K562 (cell line): ENCODE results near the gene NUAK2. TPM values are rescaled to one million over a fixed set of nuclear protein-coding genes. Genes with fewer than 3 reads are reported as not detected.

Experiments used
- BCOR ChIP-seq: fragments of 450-650 bp; IDR thresholded peaks from 2 replicates; pipeline ENCODE4 v1.6.1; 2016
- DEAF1 ChIP-seq: fragments of 450-650 bp; formaldehyde crosslinking; IDR thresholded peaks from 2 replicates; pipeline ENCODE4 v1.4.0; 2020; ENCODE audit warnings: mild to moderate bottlenecking, moderate library complexity
- ELK3 ChIP-seq: fragments of 450-650 bp; formaldehyde crosslinking; IDR thresholded peaks from 2 replicates; pipeline ENCODE4 v1.4.0; 2020; ENCODE audit warnings: mild to moderate bottlenecking
- ETV1 ChIP-seq: fragments of 450-650 bp; conservative IDR thresholded peaks from 2 replicates; pipeline ENCODE4 v1.6.1; 2016; ENCODE audit warnings: missing genetic modification characterization, control low read depth, low read depth, missing compliant biosample characterization
- EZH2 ChIP-seq: IDR thresholded peaks from 2 replicates; pipeline ENCODE4 v1.6.1; 2012; ENCODE audit warnings: low read depth, mild to moderate bottlenecking, inconsistent platforms, low read length, borderline replicate concordance
- FOXK1 ChIP-seq: sonication (generic); formaldehyde crosslinking; IDR thresholded peaks from 2 replicates; pipeline ENCODE4 v1.8.0; 2022; ENCODE audit warnings: missing genetic modification reagents, mild to moderate bottlenecking, borderline replicate concordance
- HCFC1 ChIP-seq: IDR thresholded peaks from 2 replicates; pipeline ENCODE4 v1.6.1; 2012; ENCODE audit warnings: low read depth, low read length, improper control_type of control experiment
- HMG20A ChIP-seq: fragments of 450-650 bp; formaldehyde crosslinking; conservative IDR thresholded peaks from 2 replicates; pipeline ENCODE4 v1.4.0; 2020; ENCODE audit warnings: mild to moderate bottlenecking, mixed read lengths
- MAX ChIP-seq: sonication (generic); formaldehyde crosslinking; IDR thresholded peaks from 2 replicates; pipeline ENCODE4 v1.9.0; 2022; ENCODE audit warnings: mild to moderate bottlenecking, missing genetic modification reagents
- MEIS2 ChIP-seq: fragments of 450-650 bp; IDR thresholded peaks from 2 replicates; pipeline ENCODE4 v1.6.1; 2014; ENCODE audit warnings: mild to moderate bottlenecking; ENCODE audit not compliant: partially characterized antibody
- NBN ChIP-seq: fragments of 450-650 bp; IDR thresholded peaks from 2 replicates; pipeline ENCODE4 v1.6.1; 2016; ENCODE audit warnings: low read depth, mild to moderate bottlenecking
- NFATC3 ChIP-seq: fragments of 450-650 bp; IDR thresholded peaks from 2 replicates; pipeline ENCODE4 v1.6.1; 2017; ENCODE audit warnings: mild to moderate bottlenecking
- NFYB ChIP-seq: IDR thresholded peaks from 2 replicates; pipeline ENCODE4 v1.6.1; 2011; ENCODE audit warnings: mild to moderate bottlenecking, moderate library complexity; ENCODE audit not compliant: insufficient read length; ENCODE audit errors: extremely low read depth
- PML ChIP-seq: IDR thresholded peaks from 2 replicates; pipeline ENCODE4 v1.6.1; 2012; ENCODE audit warnings: low read length, inconsistent platforms
- RB1 ChIP-seq: fragments of 450-650 bp; IDR thresholded peaks from 2 replicates; pipeline ENCODE4 v1.6.1; 2017; ENCODE audit warnings: low read depth, mild to moderate bottlenecking
- RBM15 ChIP-seq: fragments of 200-400 bp; formaldehyde crosslinking; IDR thresholded peaks from 2 replicates; pipeline ENCODE4 v1.6.1; 2018; ENCODE audit warnings: mild to moderate bottlenecking, low read length, moderate library complexity; ENCODE audit not compliant: insufficient read depth
- STAG1 ChIP-seq: sonication (generic); formaldehyde crosslinking; IDR thresholded peaks from 2 replicates; pipeline ENCODE4 v1.5.0; 2020; ENCODE audit warnings: missing genetic modification reagents, borderline replicate concordance
- U2AF1 ChIP-seq: fragments of 200-400 bp; formaldehyde crosslinking; optimal IDR thresholded peaks from 2 replicates; pipeline ENCODE3; 2017; ENCODE audit warnings: mild to moderate bottlenecking, low read depth, low read length, moderate library complexity
- ZBED1 ChIP-seq: IDR thresholded peaks from 2 replicates; pipeline ENCODE4 v1.6.1; 2014
- ZNF444 ChIP-seq: fragments of 250-450 bp; sonication (Bioruptor Pico); IDR thresholded peaks from 2 replicates; pipeline ENCODE4 v1.4.0; 2020; ENCODE audit warnings: mild to moderate bottlenecking, moderate library complexity
- polyA plus RNA-seq, 8 experiments: library from polyadenylated mRNA; depleted of rRNA in 4 of 8; stranded (reverse) in 5 of 8; unstranded in 3 of 8; fragments of >200 nt; fragmentation: Nextera tagmentation in 2 of 8; fragmentation: Illumina TruSeq in 1 of 8; extraction: Ambion mirVana in 2 of 8; extraction: Trizol in 1 of 8; gene quantifications; 2 replicates each; pipeline versions ENCODE4 v1.2.1 to v1.2.3, GENCODE V29; 2011 to 2014; ENCODE audit warnings: inconsistent platforms in 1 of 8, missing spikeins in 1 of 8
- total RNA-seq, 7 experiments: library from RNA; depleted of rRNA in 6 of 7; stranded (reverse); fragments of >200 nt in 6 of 7; fragmentation: Illumina TruSeq in 2 of 7; extraction: Trizol in 2 of 7; gene quantifications; 2 replicates each; pipeline versions ENCODE4 v1.2.1 to v1.2.3, GENCODE V29; 2011 to 2021; ENCODE audit warnings: low replicate concordance in 1 of 7
- TF ChIP-seq, protein P1 (sequence below): fragments of 250-450 bp; sonication (Bioruptor Pico); IDR thresholded peaks from 2 replicates; pipeline ENCODE4 v1.5.0; 2021; ENCODE audit warnings: mild to moderate bottlenecking, moderate library complexity

The NUAK2 gene
- total and polyA plus RNA-seq, 9 of the 15 experiments (the other 6 are each of a cell fraction or from before 2014, with no cell fraction given): 0.04 to 0.44 (median 0.14) TPM

- no peak for TF ChIP-seq HMG20A (CRISPR knock-in tag)
- 0 out of 2 replicates have a peak, but pooled peaks have one; percentile 54 for TF ChIP-seq NBN
- peak; percentile 80 for TF ChIP-seq RB1
- TF ChIP-seq ETV1 (tag): no peak
- 0 out of 2 replicates have a peak, but pooled peaks have one; percentile 16 for TF ChIP-seq FOXK1 (CRISPR knock-in tag)
- peak; percentile 67 for TF ChIP-seq MEIS2
- peak; percentile 55; the same call in 1 of the 2 replicates for TF ChIP-seq MAX (CRISPR knock-in tag)
- TF ChIP-seq ZNF444 (CRISPR knock-in tag): 0 out of 2 replicates have a peak, but pooled peaks have one; percentile 30
- peak; percentile 63 for TF ChIP-seq BCOR
- TF ChIP-seq ELK3: no peak
- TF ChIP-seq, protein P1, sequence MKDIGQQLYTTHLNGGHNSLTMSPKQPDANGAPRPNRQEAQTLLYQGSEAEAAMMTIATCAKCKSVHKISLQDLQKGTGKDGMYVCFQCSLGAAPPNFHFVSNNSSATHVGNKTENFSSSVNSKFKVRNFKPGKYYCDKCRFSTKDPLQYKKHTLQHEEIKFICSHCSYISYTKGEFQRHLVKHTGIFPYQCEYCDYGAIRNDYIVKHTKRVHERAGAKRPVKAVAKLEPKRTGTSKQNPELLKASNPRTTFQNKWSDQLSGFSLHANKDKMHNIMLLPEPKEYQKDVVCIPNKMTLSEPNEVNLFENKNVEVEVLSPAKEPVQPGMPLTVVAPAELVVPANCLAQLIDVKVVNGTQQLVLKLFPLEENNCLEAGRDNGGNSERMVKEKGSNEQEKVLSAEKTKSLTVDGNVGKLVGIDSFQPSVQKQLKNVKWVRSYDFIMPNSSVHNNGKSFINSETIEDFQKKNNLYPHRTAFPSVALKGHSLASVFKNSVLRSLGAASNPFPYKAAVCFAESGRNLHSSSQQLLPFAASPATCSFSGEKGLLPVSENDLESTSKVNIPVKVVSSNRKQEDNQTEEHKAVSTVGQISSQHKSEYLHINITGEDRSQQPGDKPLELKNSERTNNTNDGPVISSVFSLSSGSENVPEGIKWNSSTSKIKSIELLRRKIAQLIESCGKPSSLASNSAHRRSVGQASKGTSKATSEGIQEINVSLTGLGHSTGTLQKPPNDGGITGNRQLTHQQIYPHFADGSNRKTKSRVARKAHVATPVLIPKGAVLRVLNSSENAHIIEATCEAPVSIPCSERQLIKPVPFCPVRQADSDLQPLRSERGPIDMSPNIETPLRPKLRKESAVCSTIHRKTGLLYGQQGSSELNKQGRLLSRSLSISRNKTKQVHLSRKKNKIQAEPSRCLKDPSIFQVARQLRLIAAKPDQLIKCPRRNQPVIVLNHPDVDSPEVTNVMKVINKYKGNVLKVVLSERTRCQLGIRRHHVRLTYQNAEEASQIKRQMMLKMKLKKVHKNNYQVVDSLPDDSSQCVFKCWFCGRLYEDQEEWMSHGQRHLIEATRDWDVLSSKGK: no peak
- peak; percentile 47; the same call in 1 of the 2 replicates for TF ChIP-seq ZBED1
- TF ChIP-seq PML: peak; percentile 89
- TF ChIP-seq HCFC1: no peak; the same call in 1 of the 2 replicates
- TF ChIP-seq EZH2: no peak
- peak; percentile 32 for TF ChIP-seq NFYB
- peak; percentile 99 for TF ChIP-seq DEAF1 (CRISPR knock-in tag)
- TF ChIP-seq STAG1 (CRISPR knock-in tag): peak; percentile 93
- no peak for TF ChIP-seq NFATC3
- no peak for TF ChIP-seq RBM15
- TF ChIP-seq U2AF1: no peak
Measured at GRCh38 chr1:205255941-205256780, 65.4 kb downstream of the NUAK2 start (continued).
